H1 (cell line): Measurements from ENCODE around the gene B4GAT1. TPM values are rescaled to one million over a fixed set of nuclear protein-coding genes. Genes with fewer than 3 reads are reported as not detected.

Experiments used
- BACH1 ChIP-seq: IDR thresholded peaks from 2 replicates; pipeline ENCODE4 v1.6.1; 2012; ENCODE audit warnings: low read length, improper control_type of control experiment
- CHD7 ChIP-seq: fragments of 300-600 bp; sonication (generic); IDR thresholded peaks from 2 replicates; pipeline ENCODE4 v1.7.1; 2012; ENCODE audit warnings: low read length, moderate library complexity, mild to moderate bottlenecking, inconsistent platforms; ENCODE audit not compliant: insufficient replicate concordance
- EP300 ChIP-seq, 2 experiments: IDR thresholded peaks; 1 replicate in 1 of 2; 2 replicates in 1 of 2; pipeline ENCODE4 v1.6.1; 2011 to 2012; ENCODE audit warnings: low read depth in 2 of 2, low read length in 2 of 2, mild to moderate bottlenecking in 2 of 2, borderline replicate concordance in 1 of 2, inconsistent platforms in 1 of 2, moderate library complexity in 1 of 2
- HDAC2 ChIP-seq, 2 experiments: fragments of 300-600 bp in 1 of 2; sonication (generic) in 1 of 2; IDR thresholded peaks; 2 replicates each; pipeline ENCODE4 v1.6.1; 2011 to 2012; ENCODE audit warnings: low read depth in 2 of 2, low read length in 2 of 2, mild to moderate bottlenecking in 2 of 2, moderate library complexity in 2 of 2, borderline replicate concordance in 1 of 2, inconsistent platforms in 1 of 2
- RBBP5 ChIP-seq: IDR thresholded peaks from 2 replicates; pipeline ENCODE4 v1.7.1; 2012; ENCODE audit warnings: low read depth, mild to moderate bottlenecking, inconsistent platforms, low read length, moderate library complexity, borderline replicate concordance
- RXRA ChIP-seq: IDR thresholded peaks from 2 replicates; pipeline ENCODE4 v1.6.1; 2011; ENCODE audit warnings: low read depth, mild to moderate bottlenecking, low read length, moderate library complexity; ENCODE audit not compliant: insufficient read depth
- SIRT6 ChIP-seq: IDR thresholded peaks from one replicate; pipeline ENCODE4 v1.7.1; 2012; ENCODE audit warnings: low read length, inconsistent platforms
- SUZ12 ChIP-seq: fragments of 200-600 bp; sonication (generic); IDR thresholded peaks from 2 replicates; pipeline ENCODE4 v1.6.1; 2012; ENCODE audit warnings: mild to moderate bottlenecking, inconsistent platforms, low read length, moderate library complexity, mixed read lengths
- TAF7 ChIP-seq: optimal IDR thresholded peaks from 2 replicates; pipeline ENCODE3; 2011; ENCODE audit warnings: low read depth, mild to moderate bottlenecking, inconsistent platforms, low read length, moderate library complexity, borderline replicate concordance
- polyA plus RNA-seq, 7 experiments: library from polyadenylated mRNA; depleted of rRNA in 3 of 7; stranded (reverse) in 5 of 7; unstranded in 2 of 7; fragments of >200 nt in 5 of 7; fragments of 200-250 nt in 2 of 7; gene quantifications; 1 replicate in 5 of 7; 2 replicates in 1 of 7; 4 replicates in 1 of 7; pipeline versions ENCODE4 v1.2.1 to v1.2.3, GENCODE V29; 2011 to 2013; ENCODE audit warnings: missing spikeins in 2 of 7, mixed read lengths in 2 of 7
- total RNA-seq: library from RNA; stranded (reverse); fragmentation: NEBNext Ultra II Directional; extraction: Animal tissue kit (Norgen Biotek cat#: 25700); gene quantifications from 2 replicates; pipeline ENCODE4 v1.2.1, GENCODE V29; 2021

The B4GAT1 gene
- total and polyA plus RNA-seq, 2 of the 8 experiments (the other 6 are each of a cell fraction or from before 2014, with no cell fraction given) = 22.2 to 27.8 TPM

- no peak for TF ChIP-seq CHD7
- no peak for TF ChIP-seq SIRT6
- peak; percentile 100 for TF ChIP-seq RBBP5
- no peak for TF ChIP-seq SUZ12
- TF ChIP-seq BACH1 = peak; percentile 80; the same call in 1 of the 2 replicates
- no peak for TF ChIP-seq TAF7
- TF ChIP-seq EP300 (IDR thresholded peaks at IDR 0.05; ENCODE audit: borderline replicate concordance in 1 of 2, low read depth in 2 of 2, low read length in 2 of 2) = no peak
- TF ChIP-seq HDAC2 (IDR thresholded peaks at IDR 0.05; ENCODE audit: borderline replicate concordance in 1 of 2, low read depth in 2 of 2, low read length in 2 of 2) = no peak; a peak in 2 of 4 replicates
- no peak for TF ChIP-seq RXRA
These were observed at the start of gene B4GAT1 (continued) for GRCh38 chr11:66347425-66348276.
